CD4-positive, alpha-beta memory T cell (primary cell): ENCODE measurements around the gene HDAC4. TPM values are rescaled to one million over a fixed set of nuclear protein-coding genes. Genes with fewer than 3 reads are reported as not detected.

ENCODE experiments used
- CTCF ChIA-PET: fragments of 350-600 bp; sonication (Branson Sonifier 250); formaldehyde crosslinking; loops from one replicate; lab custom pipeline; 2021; ENCODE audit warnings: inconsistent platforms; ENCODE audit not compliant: partially characterized antibody; lab: Charles Lee
- POLR2A ChIA-PET: fragments of 350-600 bp; sonication (Branson Sonifier 250); formaldehyde crosslinking; loops from one replicate; lab custom pipeline; 2021; ENCODE audit not compliant: partially characterized antibody; lab: Charles Lee
- DNase-seq, 5 donors: peaks; one replicate each; pipeline versions ENCODE4 v3.0.0 to v3.0.0-alpha.2; 2020 to 2022; ENCODE audit warnings: mixed read lengths in 1 of 5
- H3K27ac ChIP-seq: one replicate; pipeline ENCODE4 v1.7.0; 2013; ENCODE audit warnings: low read depth, low read length
- H3K27me3 ChIP-seq: 2 replicates; pipeline ENCODE4 v1.7.0; 2013; ENCODE audit warnings: mild to moderate bottlenecking, low read length, moderate library complexity; ENCODE audit not compliant: insufficient read depth
- H3K36me3 ChIP-seq: 2 replicates; pipeline ENCODE4 v1.7.0; 2013; ENCODE audit warnings: mild to moderate bottlenecking, low read length, moderate library complexity; ENCODE audit not compliant: insufficient read depth
- H3K4me1 ChIP-seq: 2 replicates; pipeline ENCODE4 v1.7.0; 2013; ENCODE audit warnings: mild to moderate bottlenecking, low read length, moderate library complexity; ENCODE audit not compliant: insufficient read depth
- H3K4me3 ChIP-seq, 2 donors: one replicate each; pipeline ENCODE4 v1.7.0; 2013; ENCODE audit warnings: low read length in 2 of 2, mild to moderate bottlenecking in 1 of 2
- H3K9me3 ChIP-seq, 2 donors: one replicate each; pipeline ENCODE4 v1.7.0; 2013; ENCODE audit warnings: low read length in 2 of 2, control low read depth in 1 of 2; ENCODE audit not compliant: control insufficient read depth in 1 of 2
- H3K27ac Mint-ChIP-seq, 7 donors: one replicate each; pipeline ENCODE4 v1.8.0; 2020 to 2021; ENCODE audit warnings: mixed read lengths in 7 of 7, mild to moderate bottlenecking in 6 of 7, inconsistent platforms in 3 of 7, moderate library complexity in 3 of 7
- H3K27me3 Mint-ChIP-seq, 2 donors: one replicate each; pipeline ENCODE4 v1.8.0; 2020 to 2021; ENCODE audit warnings: mixed read lengths in 2 of 2
- H3K36me3 Mint-ChIP-seq, 2 donors: one replicate each; pipeline ENCODE4 v1.8.0; 2020 to 2021; ENCODE audit warnings: mixed read lengths in 2 of 2, inconsistent platforms in 1 of 2, mild to moderate bottlenecking in 1 of 2
- H3K4me1 Mint-ChIP-seq, 4 donors: one replicate each; pipeline ENCODE4 v1.8.0; 2020 to 2021; ENCODE audit warnings: mixed read lengths in 4 of 4, mild to moderate bottlenecking in 1 of 4
- H3K4me3 Mint-ChIP-seq, 8 donors: one replicate each; pipeline ENCODE4 v1.8.0; 2020 to 2021; ENCODE audit warnings: mixed read lengths in 8 of 8, mild to moderate bottlenecking in 7 of 8, moderate library complexity in 6 of 8, inconsistent platforms in 3 of 8
- H3K9me3 Mint-ChIP-seq, 8 donors: one replicate each; pipeline ENCODE4 v1.8.0; 2020 to 2021; ENCODE audit warnings: mixed read lengths in 8 of 8, mild to moderate bottlenecking in 5 of 8, inconsistent platforms in 3 of 8, moderate library complexity in 1 of 8
- intact Hi-C: fragments of 100-400 bp; cut with micrococcal nuclease; formaldehyde crosslinking; loops from one replicate; pipeline ENCODE4 v1.15.1; 2023
- polyA plus RNA-seq, 2 donors: library from polyadenylated mRNA; unstranded; fragments of 300-500 nt; fragmentation: Illumina TruSeq; gene quantifications; one replicate each; pipeline ENCODE4 v1.2.3, GENCODE V29; 2021
- total RNA-seq, 2 experiments: library from RNA; stranded (reverse); gene quantifications; one replicate each; pipeline ENCODE4 v1.2.3, GENCODE V29; 2021

HDAC4 gene
- total and polyA plus RNA-seq, 4 experiments from 2014 or later: 1.4 to 59.7 (median 30.4) TPM

DNA sequence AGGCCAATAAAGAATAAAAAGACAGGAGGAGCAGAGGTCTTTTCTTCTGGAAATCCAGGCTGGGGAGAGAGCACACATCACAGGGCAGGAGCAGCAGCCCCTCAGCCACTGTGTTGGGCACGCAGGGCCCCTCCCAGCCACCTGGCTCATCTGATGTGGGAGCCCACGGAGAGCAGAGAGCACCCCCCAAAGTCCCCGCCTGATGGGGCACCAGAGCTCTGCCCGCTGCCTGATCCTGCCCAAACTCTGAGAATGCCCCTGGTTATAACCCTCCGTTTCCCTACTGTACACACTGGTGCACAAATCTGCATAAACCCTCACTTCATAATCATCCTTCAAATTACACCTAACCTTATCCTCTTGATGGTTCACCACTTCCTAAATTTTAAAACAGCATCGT lies 111.3 kb downstream of the HDAC4 start:
- Histone ChIP-seq H3K27ac (peak overlapping the region; percentile 54), H3K9me3 (no peaks in the 10 kb centered on the region), H3K36me3 (no peaks in the 10 kb centered on the region), H3K27me3 (no peaks in the 10 kb centered on the region), H3K4me3 (peak overlapping the region in 1 of 2 donors; percentile 17), H3K4me1 (peaks cover 81% of the 10 kb centered on the region)
- Mint-ChIP-seq H3K27ac (peak overlapping the region; percentile 86 to 99 (median 95)), H3K27me3 (no peaks in the 10 kb centered on the region), H3K4me3 (peak overlapping the region; percentile 79 to 86 (median 81)), H3K4me1 (peaks cover 58 to 89% (median 73%) of the 10 kb centered on the region in 4 donors), H3K36me3 (peaks cover 3 to 6% of the 10 kb centered on the region in 2 donors), H3K9me3 (peaks cover 0 to 2% (median 0%) of the 10 kb centered on the region in 8 donors)
- ChIA-PET CTCF (interaction anchor here (1.1 to 13.5 kb wide), 3 partner anchors 14 to 22 kb away, joined by 3 to 196 read pairs (median 24); no protein-coding TSS in a partner anchor), POLR2A (interaction anchor here (1.0 to 6.0 kb wide), 5 partner anchors 9 to 80 kb away, joined by 3 to 55 read pairs (median 12); no protein-coding TSS in a partner anchor)
- intact Hi-C loops: loop anchor here (1.0 to 5.0 kb wide), 3 partner anchors 9 to 38 kb away; no protein-coding TSS in a partner anchor
- DNase-seq: peak in 3 of 5 donors; percentile 24 to 54 (median 39)

DNA sequence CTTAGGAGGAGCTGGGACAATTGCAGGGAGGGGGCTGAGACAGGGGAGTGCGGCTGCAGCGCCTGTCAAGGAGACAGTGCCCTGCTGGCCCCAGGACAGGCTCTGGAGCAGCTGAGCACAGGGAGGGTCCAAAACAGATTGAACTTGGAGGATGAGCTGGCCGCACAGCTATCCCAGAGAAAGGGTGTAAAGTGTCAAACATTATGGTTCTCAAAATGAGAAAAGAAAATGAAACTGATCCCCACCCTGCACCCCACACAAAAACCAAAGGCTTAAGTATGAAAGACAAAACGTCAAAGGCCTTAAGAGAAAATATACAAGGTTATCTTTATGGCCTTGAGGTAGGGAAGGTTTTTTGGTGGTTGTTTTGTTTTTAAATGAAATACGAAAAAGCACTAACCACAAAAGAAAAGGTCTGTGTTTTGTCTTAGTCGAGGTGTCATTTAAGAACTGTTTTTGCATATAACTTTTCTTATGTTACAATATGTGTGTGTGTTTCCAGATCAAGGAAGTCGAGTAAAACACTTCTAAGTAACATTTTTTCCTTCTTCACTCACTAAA lies 111.8 kb downstream of the HDAC4 start:
- H3K9me3 Mint-ChIP-seq: peaks cover 0 to under 1% (median 0%) of the 10 kb centered on the region in 8 donors
- peak; percentile 61 to 76 (median 64) for DNase-seq
- Histone ChIP-seq H3K4me1 (peaks cover 81% of the 10 kb centered on the region), H3K27me3 (no peaks in the 10 kb centered on the region), H3K36me3 (no peaks in the 10 kb centered on the region), H3K4me3 (peak overlapping the region in 1 of 2 donors; percentile 29), H3K9me3 (no peaks in the 10 kb centered on the region), H3K27ac (peak overlapping the region; percentile 54)
- H3K4me1 Mint-ChIP-seq: peaks cover 53 to 84% (median 68%) of the 10 kb centered on the region in 4 donors
- peaks cover under 1 to 6% of the 10 kb centered on the region in 2 donors for H3K36me3 Mint-ChIP-seq
- CTCF ChIA-PET: interaction anchor here (1.1 to 4.6 kb wide), 2 partner anchors 14 to 22 kb away, joined by 3 to 24 read pairs; no protein-coding TSS in a partner anchor
- POLR2A ChIA-PET: interaction anchor here (0.7 to 6.0 kb wide), 8 partner anchors 10 to 81 kb away, joined by 3 to 55 read pairs (median 6); no protein-coding TSS in a partner anchor
- no peaks in the 10 kb centered on the region for H3K27me3 Mint-ChIP-seq
- peak overlapping the region; percentile 63 to 86 (median 81) for H3K4me3 Mint-ChIP-seq
- peak overlapping the region; percentile 86 to 99 (median 95) for H3K27ac Mint-ChIP-seq
- intact Hi-C loops: loop anchor here (1.0 to 5.0 kb wide), 3 partner anchors 9 to 38 kb away; no protein-coding TSS in a partner anchor

DNA sequence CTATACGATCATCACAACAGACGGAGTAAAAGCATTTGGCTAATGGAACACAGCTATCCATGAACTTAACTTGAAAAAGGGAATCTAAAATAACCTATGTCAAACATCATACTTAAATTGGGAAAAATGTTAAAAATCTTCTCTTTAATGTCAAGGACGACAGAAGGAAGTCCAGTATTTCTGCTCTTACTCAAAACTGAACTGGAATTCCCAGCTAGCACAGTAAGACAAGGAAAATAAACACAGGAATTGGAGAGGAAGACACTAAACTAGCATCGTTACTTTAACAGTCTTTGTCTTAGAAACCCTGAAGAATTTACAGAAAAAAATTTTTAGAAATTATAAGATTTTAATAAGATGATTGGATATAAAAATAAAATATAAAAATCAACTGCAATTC lies 112.6 kb downstream of the HDAC4 start:
- Histone ChIP-seq H3K4me3 (no peak overlapping the region), H3K4me1 (peaks cover 75% of the 10 kb centered on the region), H3K27ac (no peak overlapping the region), H3K36me3 (no peaks in the 10 kb centered on the region), H3K27me3 (no peaks in the 10 kb centered on the region), H3K9me3 (no peaks in the 10 kb centered on the region)
- peaks cover 50 to 77% (median 61%) of the 10 kb centered on the region in 4 donors for H3K4me1 Mint-ChIP-seq
- no peak for DNase-seq
- H3K4me3 Mint-ChIP-seq: peak overlapping the region in 6 of 8 donors; percentile 32 to 84 (median 60)
- POLR2A ChIA-PET: interaction anchor here (0.6 to 6.0 kb wide), 10 partner anchors 9 to 113 kb away, joined by 3 to 55 read pairs (median 4); partner anchors contain the start of gene HDAC4
- no peaks in the 10 kb centered on the region for H3K9me3 Mint-ChIP-seq
- peak overlapping the region; percentile 79 to 99 (median 91) for H3K27ac Mint-ChIP-seq
- intact Hi-C loops: loop anchor here (5.0 kb wide), 1 partner anchor 39 kb away; no protein-coding TSS in a partner anchor
- CTCF ChIA-PET: interaction anchor here (1.1 to 4.6 kb wide), 2 partner anchors 13 to 21 kb away, joined by 3 to 24 read pairs; no protein-coding TSS in a partner anchor
- H3K36me3 Mint-ChIP-seq: peaks cover 0 to 6% of the 10 kb centered on the region in 2 donors
- no peaks in the 10 kb centered on the region for H3K27me3 Mint-ChIP-seq

DNA sequence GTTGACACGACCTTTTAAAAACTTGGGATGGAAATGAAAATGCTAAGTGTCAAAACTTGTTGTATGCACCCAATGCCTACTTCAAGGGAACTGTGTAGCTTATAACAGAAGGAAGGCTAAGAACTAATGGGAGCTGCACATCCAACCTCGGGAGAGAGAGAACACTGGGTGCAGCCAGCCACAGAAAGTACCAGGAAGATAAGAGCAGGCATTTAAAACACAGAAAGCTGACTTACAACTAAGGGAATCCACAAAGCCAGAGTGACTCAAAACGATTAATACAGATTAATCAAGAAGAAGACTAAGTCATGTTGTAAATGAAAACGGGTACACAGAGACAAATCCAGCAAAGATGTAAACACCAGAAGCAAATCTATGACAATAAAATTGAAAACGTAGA lies 113.4 kb downstream of the HDAC4 start:
- no peak overlapping the region for H3K4me3 ChIP-seq
- H3K9me3 ChIP-seq: no peaks in the 10 kb centered on the region
- Mint-ChIP-seq H3K4me1 (peaks cover 49 to 71% (median 58%) of the 10 kb centered on the region in 4 donors), H3K36me3 (peaks cover 0 to 6% of the 10 kb centered on the region in 2 donors), H3K27me3 (no peaks in the 10 kb centered on the region), H3K9me3 (no peaks in the 10 kb centered on the region), H3K27ac (peak overlapping the region; percentile 44 to 90 (median 85)), H3K4me3 (peak overlapping the region in 6 of 8 donors; percentile 17 to 70 (median 46))
- DNase-seq: no peak
- intact Hi-C loops: loop anchor here (5.0 kb wide), 1 partner anchor 40 kb away; no protein-coding TSS in a partner anchor
- peaks cover 70% of the 10 kb centered on the region for H3K4me1 ChIP-seq
- H3K36me3 ChIP-seq: no peaks in the 10 kb centered on the region
- CTCF ChIA-PET: interaction anchor here (4.6 kb wide), 1 partner anchor 12 kb away, joined by 24 read pairs; no protein-coding TSS in a partner anchor
- POLR2A ChIA-PET: interaction anchor here (0.6 to 6.0 kb wide), 6 partner anchors 11 to 114 kb away, joined by 3 to 55 read pairs (median 4); partner anchors contain the start of gene HDAC4
- no peaks in the 10 kb centered on the region for H3K27me3 ChIP-seq
- H3K27ac ChIP-seq: no peak overlapping the region

DNA sequence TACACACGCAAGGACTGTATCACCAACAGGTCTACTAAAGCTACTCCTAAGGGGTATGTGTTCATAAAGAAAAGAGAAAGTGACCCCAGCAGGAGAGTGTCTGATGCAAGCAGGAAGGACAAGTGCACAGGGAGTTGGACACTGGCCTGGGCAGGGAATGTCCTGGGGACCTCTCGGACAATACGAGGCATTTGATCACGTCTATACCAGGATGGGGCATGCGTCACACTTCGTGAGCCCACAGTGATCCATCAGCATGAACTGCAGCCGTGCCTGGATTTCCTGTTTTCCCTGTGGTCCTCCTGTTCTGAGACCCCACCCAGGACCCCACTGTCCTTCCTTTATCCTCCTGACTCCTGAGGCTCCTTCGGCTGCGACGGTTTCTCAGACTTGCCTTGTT lies 113.9 kb downstream of the HDAC4 start:
- no peak overlapping the region for H3K4me3 ChIP-seq
- no peaks in the 10 kb centered on the region for H3K9me3 Mint-ChIP-seq
- H3K4me3 Mint-ChIP-seq: peak overlapping the region in 6 of 8 donors; percentile 37 to 88 (median 56)
- peaks cover 0 to 6% of the 10 kb centered on the region in 2 donors for H3K36me3 Mint-ChIP-seq
- intact Hi-C loops: loop anchor here (5.0 kb wide), 1 partner anchor 40 kb away; no protein-coding TSS in a partner anchor
- H3K4me1 Mint-ChIP-seq: peaks cover 48 to 68% (median 56%) of the 10 kb centered on the region in 4 donors
- H3K27me3 Mint-ChIP-seq: no peaks in the 10 kb centered on the region
- peak overlapping the region in 6 of 7 donors; percentile 11 to 92 (median 74) for H3K27ac Mint-ChIP-seq
- H3K9me3 ChIP-seq: no peaks in the 10 kb centered on the region
- H3K4me1 ChIP-seq: peaks cover 70% of the 10 kb centered on the region
- no peak for DNase-seq
- no peak overlapping the region for H3K27ac ChIP-seq
- CTCF ChIA-PET: interaction anchor here (2.1 to 4.6 kb wide), 2 partner anchors 9 to 11 kb away, joined by 8 to 24 read pairs; no protein-coding TSS in a partner anchor
- H3K27me3 ChIP-seq: no peaks in the 10 kb centered on the region
- no peaks in the 10 kb centered on the region for H3K36me3 ChIP-seq
- POLR2A ChIA-PET: interaction anchor here (2.4 to 6.0 kb wide), 4 partner anchors 8 to 20 kb away, joined by 13 to 55 read pairs (median 26); no protein-coding TSS in a partner anchor

DNA sequence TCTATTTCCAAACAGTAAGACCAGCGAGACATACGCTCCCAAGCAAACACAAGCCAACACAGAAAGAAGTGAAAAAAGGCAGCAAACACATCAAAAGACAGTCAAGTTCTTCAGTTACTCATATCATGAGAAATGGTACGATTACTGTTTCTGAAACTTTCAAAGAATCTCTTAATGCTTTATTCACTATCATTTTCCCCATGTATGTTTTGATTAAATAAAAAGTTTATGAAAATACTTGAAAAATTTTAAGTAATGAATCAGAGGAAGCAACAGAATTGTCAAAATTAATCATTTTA lies 114.9 kb downstream of the HDAC4 start:
- peak overlapping the region; percentile 38 to 51 for H3K4me3 ChIP-seq
- no peaks in the 10 kb centered on the region for H3K36me3 ChIP-seq
- no peak overlapping the region for H3K27ac ChIP-seq
- CTCF ChIA-PET: interaction anchor here (1.5 to 4.6 kb wide), 3 partner anchors 10 to 18 kb away, joined by 6 to 24 read pairs (median 8); no protein-coding TSS in a partner anchor
- no peaks in the 10 kb centered on the region for H3K9me3 Mint-ChIP-seq
- H3K36me3 Mint-ChIP-seq: peaks cover 0 to 6% of the 10 kb centered on the region in 2 donors
- intact Hi-C loops: loop anchor here (1.0 to 5.0 kb wide), 3 partner anchors 11 to 41 kb away; no protein-coding TSS in a partner anchor
- no peak for DNase-seq
- peaks cover 48 to 64% (median 55%) of the 10 kb centered on the region in 4 donors for H3K4me1 Mint-ChIP-seq
- H3K9me3 ChIP-seq: no peaks in the 10 kb centered on the region
- H3K4me1 ChIP-seq: peaks cover 69% of the 10 kb centered on the region
- H3K27me3 ChIP-seq: no peaks in the 10 kb centered on the region
- POLR2A ChIA-PET: interaction anchor here (1.0 to 6.0 kb wide), 6 partner anchors 9 to 95 kb away, joined by 3 to 55 read pairs (median 9); no protein-coding TSS in a partner anchor
- peak overlapping the region; percentile 78 to 92 (median 82) for H3K4me3 Mint-ChIP-seq
- H3K27ac Mint-ChIP-seq: peak overlapping the region; percentile 59 to 92 (median 86)
- H3K27me3 Mint-ChIP-seq: no peaks in the 10 kb centered on the region
